ENCODE results near the gene ICAM2. TPM values are rescaled to one million over a fixed set of nuclear protein-coding genes. Genes with fewer than 3 reads are reported as not detected.

Gene ICAM2
- total and polyA plus RNA-seq, 2 donors from 2014 or later: 38.8 to 55.8 TPM

DNA sequence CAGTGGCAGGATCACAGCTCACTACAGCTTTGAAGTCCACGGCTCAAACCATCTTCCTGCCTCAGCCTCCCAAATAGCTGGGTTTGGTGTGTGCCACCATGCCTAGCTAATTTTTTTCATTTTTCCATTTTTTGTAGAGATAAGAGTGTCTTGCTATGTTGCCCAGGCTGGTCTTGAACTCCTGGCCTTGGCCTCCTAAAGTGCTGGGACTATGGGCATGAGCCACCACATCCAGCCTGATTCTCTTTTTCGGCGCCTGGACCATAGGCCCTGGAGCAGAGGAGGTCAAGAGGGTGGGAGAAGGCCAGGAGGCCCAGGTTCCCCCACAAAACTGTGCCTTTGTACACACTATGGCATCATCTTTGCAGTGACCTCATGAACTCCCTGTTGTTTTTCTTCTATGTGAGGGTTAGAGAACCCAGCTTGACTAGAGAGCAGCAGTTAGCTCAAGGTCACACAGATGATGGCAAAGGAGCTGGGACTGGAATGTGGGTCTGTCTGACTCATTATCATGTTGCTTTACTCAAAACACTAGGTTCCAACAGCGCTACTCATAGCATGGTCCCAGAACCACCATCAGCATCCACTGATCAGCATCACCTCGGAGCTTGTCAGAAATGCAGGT lies 64.0 kb downstream of the ICAM2 start:
- Histone ChIP-seq H3K4me1 (ENCODE audit: control insufficient read depth in 2 of 3, insufficient read depth in 2 of 3, low read depth in 1 of 3, low read length in 3 of 3) (peaks cover 0 to 3% (median 0%) of the 10 kb centered on the region in 3 donors), H3K36me3 (ENCODE audit: control insufficient read depth in 2 of 3, insufficient read depth in 3 of 3, low read length in 3 of 3) (no peaks in the 10 kb centered on the region), H3K27ac (ENCODE audit: low read depth in 2 of 2, low read length in 2 of 2) (no peak overlapping the region), H3K4me3 (ENCODE audit: low read length in 3 of 3) (no peak overlapping the region), H3K9ac (ENCODE audit: low read length in 3 of 3) (no peak overlapping the region), H3K27me3 (ENCODE audit: control insufficient read depth, insufficient read depth, low read length) (no peaks in the 10 kb centered on the region), H3K9me3 (ENCODE audit: control insufficient read depth in 2 of 3, insufficient read depth in 1 of 3, low read length in 3 of 3) (no peaks in the 10 kb centered on the region)
- intact Hi-C loops (cut with DNase I): no loop called here
- FAIRE-seq (no peak), DNase-seq (no peak)
- TF ChIP-seq, protein P1, sequence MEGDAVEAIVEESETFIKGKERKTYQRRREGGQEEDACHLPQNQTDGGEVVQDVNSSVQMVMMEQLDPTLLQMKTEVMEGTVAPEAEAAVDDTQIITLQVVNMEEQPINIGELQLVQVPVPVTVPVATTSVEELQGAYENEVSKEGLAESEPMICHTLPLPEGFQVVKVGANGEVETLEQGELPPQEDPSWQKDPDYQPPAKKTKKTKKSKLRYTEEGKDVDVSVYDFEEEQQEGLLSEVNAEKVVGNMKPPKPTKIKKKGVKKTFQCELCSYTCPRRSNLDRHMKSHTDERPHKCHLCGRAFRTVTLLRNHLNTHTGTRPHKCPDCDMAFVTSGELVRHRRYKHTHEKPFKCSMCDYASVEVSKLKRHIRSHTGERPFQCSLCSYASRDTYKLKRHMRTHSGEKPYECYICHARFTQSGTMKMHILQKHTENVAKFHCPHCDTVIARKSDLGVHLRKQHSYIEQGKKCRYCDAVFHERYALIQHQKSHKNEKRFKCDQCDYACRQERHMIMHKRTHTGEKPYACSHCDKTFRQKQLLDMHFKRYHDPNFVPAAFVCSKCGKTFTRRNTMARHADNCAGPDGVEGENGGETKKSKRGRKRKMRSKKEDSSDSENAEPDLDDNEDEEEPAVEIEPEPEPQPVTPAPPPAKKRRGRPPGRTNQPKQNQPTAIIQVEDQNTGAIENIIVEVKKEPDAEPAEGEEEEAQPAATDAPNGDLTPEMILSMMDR (IDR thresholded peaks at IDR 0.05; ENCODE audit: borderline replicate concordance, extremely low read depth, insufficient read depth): no peak

DNA sequence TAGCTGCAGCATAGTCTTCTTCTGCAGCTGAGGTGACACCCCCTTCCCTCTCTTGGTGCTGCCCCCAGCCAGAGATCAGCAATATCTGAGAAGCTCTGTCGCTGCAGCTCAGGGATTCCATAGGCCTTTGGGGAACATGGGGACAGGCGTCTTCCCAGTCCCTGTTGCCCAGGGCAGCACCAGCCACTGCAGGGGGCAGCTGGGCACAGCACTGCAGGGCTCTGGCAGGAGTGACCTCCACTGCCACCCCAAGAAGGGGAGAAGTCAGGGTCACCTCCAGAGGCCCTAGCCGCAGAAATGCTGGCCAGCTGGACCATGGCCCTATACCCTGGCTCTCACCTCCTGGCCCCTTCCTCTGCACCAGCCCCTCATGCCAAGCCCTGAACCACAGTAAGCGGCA lies 64.6 kb downstream of the ICAM2 start:
- no peaks in the 10 kb centered on the region for H3K27me3 ChIP-seq (ENCODE audit: control insufficient read depth, insufficient read depth, low read length)
- DNase-seq: no peak
- TF ChIP-seq, protein P1 (IDR thresholded peaks at IDR 0.05; ENCODE audit: borderline replicate concordance, extremely low read depth, insufficient read depth): no peak
- H3K36me3 ChIP-seq (ENCODE audit: control insufficient read depth in 2 of 3, insufficient read depth in 3 of 3, low read length in 3 of 3): no peaks in the 10 kb centered on the region
- no peaks in the 10 kb centered on the region for H3K4me1 ChIP-seq (ENCODE audit: control insufficient read depth in 2 of 3, insufficient read depth in 2 of 3, low read depth in 1 of 3, low read length in 3 of 3)
- H3K9ac ChIP-seq (ENCODE audit: low read length in 3 of 3): no peak overlapping the region
- intact Hi-C loops (cut with DNase I): no loop called here
- H3K9me3 ChIP-seq (ENCODE audit: control insufficient read depth in 2 of 3, insufficient read depth in 1 of 3, low read length in 3 of 3): no peaks in the 10 kb centered on the region
- no peak overlapping the region for H3K27ac ChIP-seq (ENCODE audit: low read depth in 2 of 2, low read length in 2 of 2)
- H3K4me3 ChIP-seq (ENCODE audit: low read length in 3 of 3): no peak overlapping the region
- FAIRE-seq: no peak

DNA sequence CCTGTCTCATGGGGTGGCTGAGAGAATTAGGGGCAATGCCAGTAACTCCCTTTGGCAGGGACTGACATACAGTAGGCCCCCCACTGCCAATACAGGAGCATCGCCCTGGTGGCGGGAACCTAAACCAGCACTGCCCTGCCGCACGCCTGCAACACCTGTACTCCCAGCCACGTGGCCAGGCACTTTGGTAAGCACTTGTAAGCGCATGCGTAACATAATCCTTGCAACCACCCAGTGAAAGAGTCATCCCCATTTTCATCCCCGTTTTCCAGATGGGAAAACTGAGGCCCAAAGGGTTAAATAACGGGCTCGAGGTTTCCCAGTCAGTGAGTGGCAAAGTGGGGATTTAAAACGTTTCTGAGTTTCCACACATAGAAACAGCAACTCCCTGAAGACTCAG lies 65.2 kb downstream of the ICAM2 start:
- intact Hi-C loops (cut with DNase I): no loop called here
- Histone ChIP-seq H3K36me3 (ENCODE audit: control insufficient read depth in 2 of 3, insufficient read depth in 3 of 3, low read length in 3 of 3) (no peaks in the 10 kb centered on the region), H3K27me3 (ENCODE audit: control insufficient read depth, insufficient read depth, low read length) (no peaks in the 10 kb centered on the region), H3K9ac (ENCODE audit: low read length in 3 of 3) (no peak overlapping the region), H3K27ac (ENCODE audit: low read depth in 2 of 2, low read length in 2 of 2) (no peak overlapping the region), H3K4me3 (ENCODE audit: low read length in 3 of 3) (no peak overlapping the region), H3K9me3 (ENCODE audit: control insufficient read depth in 2 of 3, insufficient read depth in 1 of 3, low read length in 3 of 3) (no peaks in the 10 kb centered on the region), H3K4me1 (ENCODE audit: control insufficient read depth in 2 of 3, insufficient read depth in 2 of 3, low read depth in 1 of 3, low read length in 3 of 3) (no peaks in the 10 kb centered on the region)
- TF ChIP-seq, protein P1 (IDR thresholded peaks at IDR 0.05; ENCODE audit: borderline replicate concordance, extremely low read depth, insufficient read depth): no peak
- FAIRE-seq (no peak), DNase-seq (no peak)

Measured in kidney (tissue), 14 donors.